GM23338 (cell line): Measurements from ENCODE around the gene TRAPPC12. TPM values are rescaled to one million over a fixed set of nuclear protein-coding genes. Genes with fewer than 3 reads are reported as not detected.

Experiments
- ATAC-seq: fragments of 200-7000 bp; cut with Tn5 transposase; 3 replicates; pipeline ENCODE4 v1.9.1; 2020
- DNase-seq: peaks from one replicate; pipeline ENCODE4 v3.0.0-alpha.2; 2015; ENCODE audit warnings: low spot score
- H2AFZ ChIP-seq: fragments of 200-600 bp; sonication (generic); 2 replicates; pipeline ENCODE4 v1.8.0; 2016; ENCODE audit warnings: antibody characterized with exemption, mild to moderate bottlenecking, moderate library complexity
- H3F3A ChIP-seq: fragments of 200-600 bp; sonication (generic); replicated peaks from 2 replicates; pipeline ENCODE4 v1.8.0; 2017; ENCODE audit warnings: antibody characterized with exemption, mixed run types, low read depth
- H3K27ac ChIP-seq: fragments of 200-600 bp; sonication (generic); 2 replicates; pipeline ENCODE4 v1.6.1; 2016; ENCODE audit warnings: low read depth
- H3K27me3 ChIP-seq: fragments of 200-600 bp; sonication (generic); 2 replicates; pipeline ENCODE4 v1.8.0; 2016; ENCODE audit warnings: mild to moderate bottlenecking, mixed run types, moderate library complexity; ENCODE audit not compliant: insufficient read depth
- H3K36me3 ChIP-seq: fragments of 200-600 bp; sonication (generic); 2 replicates; pipeline ENCODE4 v1.8.0; 2016; ENCODE audit warnings: mild to moderate bottlenecking; ENCODE audit not compliant: insufficient read depth
- H3K4me1 ChIP-seq: fragments of 200-600 bp; sonication (generic); 2 replicates; pipeline ENCODE4 v1.8.0; 2016; ENCODE audit warnings: mild to moderate bottlenecking, moderate library complexity; ENCODE audit not compliant: insufficient read depth
- H3K4me2 ChIP-seq: fragments of 200-600 bp; sonication (generic); 2 replicates; pipeline ENCODE4 v1.7.1; 2017; ENCODE audit warnings: mixed run types
- H3K4me3 ChIP-seq: fragments of 200-600 bp; sonication (generic); 2 replicates; pipeline ENCODE4 v1.6.1; 2016; ENCODE audit warnings: mixed run types
- H3K79me2 ChIP-seq: fragments of 200-600 bp; sonication (generic); replicated peaks from 2 replicates; pipeline ENCODE4 v1.8.0; 2017; ENCODE audit warnings: mild to moderate bottlenecking; ENCODE audit not compliant: insufficient read depth
- H3K9me2 ChIP-seq: fragments of 200-600 bp; sonication (generic); 2 replicates; pipeline ENCODE4 v1.8.0; 2017; ENCODE audit not compliant: insufficient read depth
- H4K20me1 ChIP-seq: fragments of 200-600 bp; sonication (generic); replicated peaks from 2 replicates; pipeline ENCODE4 v1.8.0; 2017; ENCODE audit warnings: mild to moderate bottlenecking; ENCODE audit not compliant: insufficient read depth
- H3K27ac Mint-ChIP-seq: 2 replicates; pipeline ENCODE4 v1.8.0; 2020; ENCODE audit warnings: inconsistent platforms, mild to moderate bottlenecking, moderate library complexity, mixed read lengths
- H3K27me3 Mint-ChIP-seq: 3 replicates; pipeline ENCODE4 v1.8.0; 2022; ENCODE audit warnings: low read depth, mild to moderate bottlenecking, moderate library complexity, mixed read lengths, inconsistent platforms; ENCODE audit not compliant: insufficient read depth, poor library complexity
- H3K36me3 Mint-ChIP-seq: 3 replicates; pipeline ENCODE4 v1.8.0; 2021; ENCODE audit warnings: low read depth, mild to moderate bottlenecking, inconsistent platforms, moderate library complexity, mixed read lengths
- H3K4me1 Mint-ChIP-seq: 3 replicates; pipeline ENCODE4 v1.8.0; 2020; ENCODE audit warnings: mild to moderate bottlenecking, inconsistent platforms, mixed read lengths
- H3K4me3 Mint-ChIP-seq: 3 replicates; pipeline ENCODE4 v1.8.0; 2021; ENCODE audit warnings: moderate library complexity, mild to moderate bottlenecking, inconsistent platforms, mixed read lengths
- H3K9me3 Mint-ChIP-seq: 3 replicates; pipeline ENCODE4 v1.8.0; 2020; ENCODE audit warnings: moderate library complexity, mild to moderate bottlenecking, inconsistent platforms, mixed read lengths
- CREB1 ChIP-seq: fragments of 250-450 bp; sonication (Bioruptor Pico); IDR thresholded peaks from 2 replicates; pipeline ENCODE4 v1.5.0; 2020; ENCODE audit warnings: low read depth, mild to moderate bottlenecking, moderate library complexity
- EZH2 ChIP-seq: fragments of 200-600 bp; sonication (generic); IDR thresholded peaks from one replicate; pipeline ENCODE4 v1.8.0; 2017; ENCODE audit warnings: antibody characterized with exemption, mild to moderate bottlenecking, low read depth; ENCODE audit not compliant: unreplicated experiment
- EZH2phosphoT487 ChIP-seq: fragments of 200-600 bp; sonication (generic); IDR thresholded peaks from one replicate; pipeline ENCODE4 v1.8.1; 2018; ENCODE audit warnings: antibody characterized with exemption; ENCODE audit not compliant: unreplicated experiment
- JUNB ChIP-seq: IDR thresholded peaks from one replicate; pipeline ENCODE4 v1.6.1; 2016; ENCODE audit warnings: antibody characterized with exemption; ENCODE audit not compliant: unreplicated experiment
- NANOG ChIP-seq: IDR thresholded peaks from 2 replicates; pipeline ENCODE4 v1.6.1; 2016; ENCODE audit warnings: antibody characterized with exemption, borderline replicate concordance
- POLR2AphosphoS5 ChIP-seq: IDR thresholded peaks from 2 replicates; pipeline ENCODE4 v1.6.1; 2016; ENCODE audit warnings: antibody characterized with exemption, low read depth
- STAT1 ChIP-seq: IDR thresholded peaks from one replicate; pipeline ENCODE4 v1.6.1; 2016; ENCODE audit warnings: antibody characterized with exemption; ENCODE audit not compliant: unreplicated experiment
- ZNF114 ChIP-seq: fragments of 250-450 bp; sonication (Bioruptor Pico); IDR thresholded peaks from 2 replicates; pipeline ENCODE4 v1.5.0; 2020; ENCODE audit warnings: mild to moderate bottlenecking, moderate library complexity
- ZNF331 ChIP-seq: fragments of 250-450 bp; sonication (Bioruptor Pico); IDR thresholded peaks from 2 replicates; pipeline ENCODE4 v1.5.0; 2020; ENCODE audit warnings: low read depth, mild to moderate bottlenecking, moderate library complexity
- polyA plus RNA-seq: library from polyadenylated mRNA; unstranded; fragments of >200 nt; fragmentation: Nextera tagmentation; extraction: Ambion mirVana; gene quantifications from 2 replicates; pipeline ENCODE4 v1.2.1, GENCODE V29; 2016
- total RNA-seq: library from RNA; depleted of rRNA; stranded (reverse); fragments of >200 nt; shearing (Covaris generic); gene quantifications from 2 replicates; pipeline ENCODE4 v1.2.3, GENCODE V29; 2014
- TF ChIP-seq, protein P1 (sequence below): IDR thresholded peaks from 2 replicates; pipeline ENCODE4 v1.6.1; 2016; ENCODE audit warnings: antibody characterized with exemption
- TF ChIP-seq, protein P2 (sequence below), 2 experiments: fragments of 200-600 bp in 1 of 2; sonication (generic) in 1 of 2; conservative IDR thresholded peaks; 2 replicates each; pipeline versions ENCODE4 v1.5.1 to v1.6.1; 2016 to 2017; ENCODE audit warnings: antibody characterized with exemption in 2 of 2, low read depth in 2 of 2, mild to moderate bottlenecking in 2 of 2, moderate library complexity in 1 of 2
- TF ChIP-seq, protein P3 (sequence below): IDR thresholded peaks from one replicate; pipeline ENCODE4 v1.6.1; 2018; ENCODE audit warnings: antibody characterized with exemption; ENCODE audit not compliant: unreplicated experiment
- TF ChIP-seq, protein P4 (sequence below): fragments of 250-450 bp; sonication (Bioruptor Pico); IDR thresholded peaks from 2 replicates; pipeline ENCODE4 v1.5.0; 2020; ENCODE audit warnings: mild to moderate bottlenecking, moderate library complexity

The TRAPPC12 gene
- total and polyA plus RNA-seq, 2 experiments from 2014 or later = 48.9 to 57.7 TPM

DNA sequence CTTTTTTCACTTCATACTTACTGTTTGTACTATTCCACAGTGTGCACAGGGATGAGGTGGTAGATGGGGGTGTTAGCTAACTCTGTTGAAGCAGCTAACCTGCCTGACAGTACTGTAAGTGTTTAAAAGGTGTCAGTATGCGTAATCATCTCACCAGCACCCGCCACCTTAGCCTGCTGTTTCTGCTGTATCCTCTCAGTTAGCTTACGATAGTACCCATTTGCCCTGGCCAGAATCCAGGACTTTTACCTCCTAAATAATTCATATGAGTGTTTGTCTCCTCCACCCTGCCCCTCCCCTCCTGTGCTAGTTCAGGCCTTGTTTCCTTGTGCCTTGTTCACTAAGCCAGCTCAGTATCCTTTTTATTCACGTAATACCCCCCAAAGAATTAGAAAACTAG is 34.2 kb downstream of the TRAPPC12 start:
- Histone ChIP-seq H3F3A (no peaks in the 10 kb centered on the region), H4K20me1 (peaks cover 8% of the 10 kb centered on the region), H3K4me1 (no peaks in the 10 kb centered on the region), H2AFZ (no peak overlapping the region), H3K79me2 (no peaks in the 10 kb centered on the region), H3K9me2 (no peaks in the 10 kb centered on the region), H3K4me2 (no peak overlapping the region), H3K27me3 (no peaks in the 10 kb centered on the region), H3K36me3 (no peaks in the 10 kb centered on the region), H3K4me3 (no peak overlapping the region), H3K27ac (no peak overlapping the region)
- Mint-ChIP-seq H3K4me1 (peaks cover 7% of the 10 kb centered on the region; the same call in 2 of the 3 replicates), H3K27me3 (peaks cover 10% of the 10 kb centered on the region), H3K27ac (no peak overlapping the region), H3K36me3 (peaks cover 24% of the 10 kb centered on the region), H3K4me3 (no peak overlapping the region), H3K9me3 (no peaks in the 10 kb centered on the region)
- DNase-seq (no peak), ATAC-seq (no peak)
- TF ChIP-seq EZH2 (no peak), EZH2phosphoT487 (no peak), CREB1 (CRISPR knock-in tag) (no peak), POLR2AphosphoS5 (no peak), JUNB (no peak), STAT1 (no peak), ZNF114 (CRISPR knock-in tag) (no peak), NANOG (no peak), ZNF331 (CRISPR knock-in tag) (no peak)
- TF ChIP-seq, protein P1, sequence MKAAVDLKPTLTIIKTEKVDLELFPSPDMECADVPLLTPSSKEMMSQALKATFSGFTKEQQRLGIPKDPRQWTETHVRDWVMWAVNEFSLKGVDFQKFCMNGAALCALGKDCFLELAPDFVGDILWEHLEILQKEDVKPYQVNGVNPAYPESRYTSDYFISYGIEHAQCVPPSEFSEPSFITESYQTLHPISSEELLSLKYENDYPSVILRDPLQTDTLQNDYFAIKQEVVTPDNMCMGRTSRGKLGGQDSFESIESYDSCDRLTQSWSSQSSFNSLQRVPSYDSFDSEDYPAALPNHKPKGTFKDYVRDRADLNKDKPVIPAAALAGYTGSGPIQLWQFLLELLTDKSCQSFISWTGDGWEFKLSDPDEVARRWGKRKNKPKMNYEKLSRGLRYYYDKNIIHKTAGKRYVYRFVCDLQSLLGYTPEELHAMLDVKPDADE = no peak
- TF ChIP-seq, protein P2, sequence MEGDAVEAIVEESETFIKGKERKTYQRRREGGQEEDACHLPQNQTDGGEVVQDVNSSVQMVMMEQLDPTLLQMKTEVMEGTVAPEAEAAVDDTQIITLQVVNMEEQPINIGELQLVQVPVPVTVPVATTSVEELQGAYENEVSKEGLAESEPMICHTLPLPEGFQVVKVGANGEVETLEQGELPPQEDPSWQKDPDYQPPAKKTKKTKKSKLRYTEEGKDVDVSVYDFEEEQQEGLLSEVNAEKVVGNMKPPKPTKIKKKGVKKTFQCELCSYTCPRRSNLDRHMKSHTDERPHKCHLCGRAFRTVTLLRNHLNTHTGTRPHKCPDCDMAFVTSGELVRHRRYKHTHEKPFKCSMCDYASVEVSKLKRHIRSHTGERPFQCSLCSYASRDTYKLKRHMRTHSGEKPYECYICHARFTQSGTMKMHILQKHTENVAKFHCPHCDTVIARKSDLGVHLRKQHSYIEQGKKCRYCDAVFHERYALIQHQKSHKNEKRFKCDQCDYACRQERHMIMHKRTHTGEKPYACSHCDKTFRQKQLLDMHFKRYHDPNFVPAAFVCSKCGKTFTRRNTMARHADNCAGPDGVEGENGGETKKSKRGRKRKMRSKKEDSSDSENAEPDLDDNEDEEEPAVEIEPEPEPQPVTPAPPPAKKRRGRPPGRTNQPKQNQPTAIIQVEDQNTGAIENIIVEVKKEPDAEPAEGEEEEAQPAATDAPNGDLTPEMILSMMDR (conservative IDR thresholded peaks at IDR 0.05; ENCODE audit: low read depth in 2 of 2) = no peak
- TF ChIP-seq, protein P3, sequence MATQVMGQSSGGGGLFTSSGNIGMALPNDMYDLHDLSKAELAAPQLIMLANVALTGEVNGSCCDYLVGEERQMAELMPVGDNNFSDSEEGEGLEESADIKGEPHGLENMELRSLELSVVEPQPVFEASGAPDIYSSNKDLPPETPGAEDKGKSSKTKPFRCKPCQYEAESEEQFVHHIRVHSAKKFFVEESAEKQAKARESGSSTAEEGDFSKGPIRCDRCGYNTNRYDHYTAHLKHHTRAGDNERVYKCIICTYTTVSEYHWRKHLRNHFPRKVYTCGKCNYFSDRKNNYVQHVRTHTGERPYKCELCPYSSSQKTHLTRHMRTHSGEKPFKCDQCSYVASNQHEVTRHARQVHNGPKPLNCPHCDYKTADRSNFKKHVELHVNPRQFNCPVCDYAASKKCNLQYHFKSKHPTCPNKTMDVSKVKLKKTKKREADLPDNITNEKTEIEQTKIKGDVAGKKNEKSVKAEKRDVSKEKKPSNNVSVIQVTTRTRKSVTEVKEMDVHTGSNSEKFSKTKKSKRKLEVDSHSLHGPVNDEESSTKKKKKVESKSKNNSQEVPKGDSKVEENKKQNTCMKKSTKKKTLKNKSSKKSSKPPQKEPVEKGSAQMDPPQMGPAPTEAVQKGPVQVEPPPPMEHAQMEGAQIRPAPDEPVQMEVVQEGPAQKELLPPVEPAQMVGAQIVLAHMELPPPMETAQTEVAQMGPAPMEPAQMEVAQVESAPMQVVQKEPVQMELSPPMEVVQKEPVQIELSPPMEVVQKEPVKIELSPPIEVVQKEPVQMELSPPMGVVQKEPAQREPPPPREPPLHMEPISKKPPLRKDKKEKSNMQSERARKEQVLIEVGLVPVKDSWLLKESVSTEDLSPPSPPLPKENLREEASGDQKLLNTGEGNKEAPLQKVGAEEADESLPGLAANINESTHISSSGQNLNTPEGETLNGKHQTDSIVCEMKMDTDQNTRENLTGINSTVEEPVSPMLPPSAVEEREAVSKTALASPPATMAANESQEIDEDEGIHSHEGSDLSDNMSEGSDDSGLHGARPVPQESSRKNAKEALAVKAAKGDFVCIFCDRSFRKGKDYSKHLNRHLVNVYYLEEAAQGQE = no peak
- TF ChIP-seq, protein P4, sequence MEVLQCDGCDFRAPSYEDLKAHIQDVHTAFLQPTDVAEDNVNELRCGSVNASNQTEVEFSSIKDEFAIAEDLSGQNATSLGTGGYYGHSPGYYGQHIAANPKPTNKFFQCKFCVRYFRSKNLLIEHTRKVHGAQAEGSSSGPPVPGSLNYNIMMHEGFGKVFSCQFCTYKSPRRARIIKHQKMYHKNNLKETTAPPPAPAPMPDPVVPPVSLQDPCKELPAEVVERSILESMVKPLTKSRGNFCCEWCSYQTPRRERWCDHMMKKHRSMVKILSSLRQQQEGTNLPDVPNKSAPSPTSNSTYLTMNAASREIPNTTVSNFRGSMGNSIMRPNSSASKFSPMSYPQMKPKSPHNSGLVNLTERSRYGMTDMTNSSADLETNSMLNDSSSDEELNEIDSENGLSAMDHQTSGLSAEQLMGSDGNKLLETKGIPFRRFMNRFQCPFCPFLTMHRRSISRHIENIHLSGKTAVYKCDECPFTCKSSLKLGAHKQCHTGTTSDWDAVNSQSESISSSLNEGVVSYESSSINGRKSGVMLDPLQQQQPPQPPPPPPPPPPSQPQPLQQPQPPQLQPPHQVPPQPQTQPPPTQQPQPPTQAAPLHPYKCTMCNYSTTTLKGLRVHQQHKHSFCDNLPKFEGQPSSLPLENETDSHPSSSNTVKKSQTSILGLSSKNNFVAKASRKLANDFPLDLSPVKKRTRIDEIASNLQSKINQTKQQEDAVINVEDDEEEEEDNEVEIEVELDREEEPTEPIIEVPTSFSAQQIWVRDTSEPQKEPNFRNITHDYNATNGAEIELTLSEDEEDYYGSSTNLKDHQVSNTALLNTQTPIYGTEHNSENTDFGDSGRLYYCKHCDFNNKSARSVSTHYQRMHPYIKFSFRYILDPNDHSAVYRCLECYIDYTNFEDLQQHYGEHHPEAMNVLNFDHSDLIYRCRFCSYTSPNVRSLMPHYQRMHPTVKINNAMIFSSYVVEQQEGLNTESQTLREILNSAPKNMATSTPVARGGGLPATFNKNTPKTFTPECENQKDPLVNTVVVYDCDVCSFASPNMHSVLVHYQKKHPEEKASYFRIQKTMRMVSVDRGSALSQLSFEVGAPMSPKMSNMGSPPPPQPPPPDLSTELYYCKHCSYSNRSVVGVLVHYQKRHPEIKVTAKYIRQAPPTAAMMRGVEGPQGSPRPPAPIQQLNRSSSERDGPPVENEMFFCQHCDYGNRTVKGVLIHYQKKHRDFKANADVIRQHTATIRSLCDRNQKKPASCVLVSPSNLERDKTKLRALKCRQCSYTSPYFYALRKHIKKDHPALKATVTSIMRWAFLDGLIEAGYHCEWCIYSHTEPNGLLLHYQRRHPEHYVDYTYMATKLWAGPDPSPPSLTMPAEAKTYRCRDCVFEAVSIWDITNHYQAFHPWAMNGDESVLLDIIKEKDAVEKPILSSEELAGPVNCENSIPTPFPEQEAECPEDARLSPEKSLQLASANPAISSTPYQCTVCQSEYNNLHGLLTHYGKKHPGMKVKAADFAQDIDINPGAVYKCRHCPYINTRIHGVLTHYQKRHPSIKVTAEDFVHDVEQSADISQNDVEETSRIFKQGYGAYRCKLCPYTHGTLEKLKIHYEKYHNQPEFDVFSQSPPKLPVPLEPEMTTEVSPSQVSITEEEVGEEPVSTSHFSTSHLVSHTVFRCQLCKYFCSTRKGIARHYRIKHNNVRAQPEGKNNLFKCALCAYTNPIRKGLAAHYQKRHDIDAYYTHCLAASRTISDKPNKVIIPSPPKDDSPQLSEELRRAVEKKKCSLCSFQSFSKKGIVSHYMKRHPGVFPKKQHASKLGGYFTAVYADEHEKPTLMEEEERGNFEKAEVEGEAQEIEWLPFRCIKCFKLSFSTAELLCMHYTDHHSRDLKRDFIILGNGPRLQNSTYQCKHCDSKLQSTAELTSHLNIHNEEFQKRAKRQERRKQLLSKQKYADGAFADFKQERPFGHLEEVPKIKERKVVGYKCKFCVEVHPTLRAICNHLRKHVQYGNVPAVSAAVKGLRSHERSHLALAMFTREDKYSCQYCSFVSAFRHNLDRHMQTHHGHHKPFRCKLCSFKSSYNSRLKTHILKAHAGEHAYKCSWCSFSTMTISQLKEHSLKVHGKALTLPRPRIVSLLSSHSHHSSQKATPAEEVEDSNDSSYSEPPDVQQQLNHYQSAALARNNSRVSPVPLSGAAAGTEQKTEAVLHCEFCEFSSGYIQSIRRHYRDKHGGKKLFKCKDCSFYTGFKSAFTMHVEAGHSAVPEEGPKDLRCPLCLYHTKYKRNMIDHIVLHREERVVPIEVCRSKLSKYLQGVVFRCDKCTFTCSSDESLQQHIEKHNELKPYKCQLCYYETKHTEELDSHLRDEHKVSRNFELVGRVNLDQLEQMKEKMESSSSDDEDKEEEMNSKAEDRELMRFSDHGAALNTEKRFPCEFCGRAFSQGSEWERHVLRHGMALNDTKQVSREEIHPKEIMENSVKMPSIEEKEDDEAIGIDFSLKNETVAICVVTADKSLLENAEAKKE = no peak
